Measurements from ENCODE around the gene PLRG1. TPM values are rescaled to one million over a fixed set of nuclear protein-coding genes. Genes with fewer than 3 reads are reported as not detected.

The PLRG1 gene
- polyA plus RNA-seq, 1 donor (not counting 4 experiments of a cell fraction or from before 2014, with no cell fraction given): 132 TPM

DNA sequence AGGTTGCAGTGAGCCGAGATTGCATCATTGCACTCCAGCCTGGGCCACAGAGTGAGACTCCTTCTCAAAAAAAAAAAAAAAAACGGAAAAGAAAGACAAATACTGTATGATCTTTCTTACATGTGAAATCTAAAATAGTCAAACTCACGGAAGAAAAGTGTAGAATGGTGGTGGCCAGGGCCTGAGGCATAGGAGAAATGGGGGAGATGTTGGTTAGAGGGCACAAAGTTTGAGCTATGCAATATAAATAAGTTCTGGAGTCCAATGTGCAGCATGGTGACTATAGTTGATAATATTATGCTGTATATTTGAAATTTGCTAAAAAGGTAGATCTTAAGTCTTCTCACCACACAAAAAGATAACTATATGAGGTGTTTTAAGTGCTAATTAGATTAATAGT lies 41.7 kb upstream of the PLRG1 start:
- H4K20me1 ChIP-seq (ENCODE audit: control insufficient read depth, extremely low read depth, insufficient read depth, low read length): no peaks in the 10 kb centered on the region
- H3K79me2 ChIP-seq (ENCODE audit: control insufficient read depth, insufficient read depth, low read length): no peaks in the 10 kb centered on the region
- dilution Hi-C loops (cut with MboI; ENCODE audit: extremely low pct_ligation_motif_present, low sequenced_read_pairs): no loop called here
- TF ChIP-seq EZH2 (IDR thresholded peaks at IDR 0.05; ENCODE audit: low read length): no peak
- TF ChIP-seq, protein P1, sequence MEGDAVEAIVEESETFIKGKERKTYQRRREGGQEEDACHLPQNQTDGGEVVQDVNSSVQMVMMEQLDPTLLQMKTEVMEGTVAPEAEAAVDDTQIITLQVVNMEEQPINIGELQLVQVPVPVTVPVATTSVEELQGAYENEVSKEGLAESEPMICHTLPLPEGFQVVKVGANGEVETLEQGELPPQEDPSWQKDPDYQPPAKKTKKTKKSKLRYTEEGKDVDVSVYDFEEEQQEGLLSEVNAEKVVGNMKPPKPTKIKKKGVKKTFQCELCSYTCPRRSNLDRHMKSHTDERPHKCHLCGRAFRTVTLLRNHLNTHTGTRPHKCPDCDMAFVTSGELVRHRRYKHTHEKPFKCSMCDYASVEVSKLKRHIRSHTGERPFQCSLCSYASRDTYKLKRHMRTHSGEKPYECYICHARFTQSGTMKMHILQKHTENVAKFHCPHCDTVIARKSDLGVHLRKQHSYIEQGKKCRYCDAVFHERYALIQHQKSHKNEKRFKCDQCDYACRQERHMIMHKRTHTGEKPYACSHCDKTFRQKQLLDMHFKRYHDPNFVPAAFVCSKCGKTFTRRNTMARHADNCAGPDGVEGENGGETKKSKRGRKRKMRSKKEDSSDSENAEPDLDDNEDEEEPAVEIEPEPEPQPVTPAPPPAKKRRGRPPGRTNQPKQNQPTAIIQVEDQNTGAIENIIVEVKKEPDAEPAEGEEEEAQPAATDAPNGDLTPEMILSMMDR (optimal IDR thresholded peaks at IDR 0.05 in 1 of 3, IDR thresholded peaks at IDR 0.05 in 1 of 3, conservative IDR thresholded peaks at IDR 0.05 in 1 of 3; ENCODE audit: extremely low read depth in 1 of 3, insufficient read depth in 2 of 3, low read length in 3 of 3): no peak
- FAIRE-seq (no peak), DNase-seq (ENCODE audit: low read depth, low spot score) (no peak)
- no peaks in the 10 kb centered on the region for H3K9me1 ChIP-seq (ENCODE audit: control insufficient read depth, extremely low read depth, insufficient read depth, low read length)
- H3K9ac ChIP-seq (ENCODE audit: control insufficient read depth, extremely low read depth, insufficient read depth, low read length): no peak overlapping the region
- no peak overlapping the region for H2AFZ ChIP-seq (ENCODE audit: control insufficient read depth, low read length)
- no peak overlapping the region for H3K27ac ChIP-seq (ENCODE audit: control insufficient read depth, insufficient read depth, low read length)
- no peak overlapping the region for H3K4me3 ChIP-seq (ENCODE audit: control insufficient read depth in 2 of 3, extremely low read depth in 1 of 3, insufficient read depth in 2 of 3, low read depth in 1 of 3, low read length in 3 of 3)
- no peaks in the 10 kb centered on the region for H3K36me3 ChIP-seq (ENCODE audit: control insufficient read depth in 2 of 2, extremely low read depth in 1 of 2, insufficient read depth in 2 of 2, low read length in 2 of 2)
- no peaks in the 10 kb centered on the region for H3K4me1 ChIP-seq (ENCODE audit: control insufficient read depth, extremely low read depth, insufficient read depth, low read length)
- no peaks in the 10 kb centered on the region for H3K9me3 ChIP-seq (ENCODE audit: control insufficient read depth, low read depth, low read length)
- H3K27me3 ChIP-seq (ENCODE audit: control insufficient read depth, extremely low read depth, insufficient read depth, low read length): peaks cover 3% of the 10 kb centered on the region
- H3K4me2 ChIP-seq (ENCODE audit: control insufficient read depth, extremely low read depth, insufficient read depth, low read depth, low read length): no peak overlapping the region

DNA sequence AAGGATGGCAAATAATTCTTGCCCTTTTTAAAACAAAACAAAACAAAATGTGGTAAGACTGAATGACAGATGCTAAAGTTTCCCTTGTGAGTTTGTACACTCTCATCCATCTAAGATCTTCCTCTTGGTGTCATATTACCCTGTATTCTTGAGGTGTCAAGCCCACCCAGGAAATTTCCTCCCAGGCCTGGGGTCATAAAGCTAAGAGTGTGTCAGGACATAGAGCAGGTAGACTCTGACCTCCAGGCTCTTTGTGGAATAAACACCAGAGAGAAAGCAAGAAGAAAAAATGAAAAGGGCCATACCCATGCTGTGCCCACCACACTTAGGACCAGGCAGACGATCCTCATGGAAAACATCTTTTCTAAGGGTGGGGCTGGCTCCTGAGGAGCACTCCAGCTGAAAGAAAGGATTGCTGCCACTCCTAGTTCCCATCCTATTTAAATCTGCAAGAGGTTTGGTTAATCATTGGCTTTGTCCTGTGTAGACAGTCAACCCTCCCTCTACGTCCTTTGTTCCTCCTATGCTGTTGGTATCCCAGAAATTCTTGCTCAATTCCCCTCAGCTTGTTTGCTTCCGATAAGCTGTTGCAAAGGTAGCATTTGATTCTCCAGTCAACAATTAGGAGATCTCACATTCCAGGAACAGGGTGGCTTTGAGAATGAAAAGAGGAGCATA lies 40.3 kb upstream of the PLRG1 start, which contains the start of gene FGA:
FGA (minus strand) TSS at position 414 of the 678 bp plus-strand sequence; CDS start at position 359, 55 bp downstream.
- no peak for DNase-seq (ENCODE audit: low read depth, low spot score)
- Histone ChIP-seq H3K4me3 (ENCODE audit: control insufficient read depth in 2 of 3, extremely low read depth in 1 of 3, insufficient read depth in 2 of 3, low read depth in 1 of 3, low read length in 3 of 3) (no peak within 1 kb of the TSS), H3K36me3 (ENCODE audit: control insufficient read depth in 2 of 2, extremely low read depth in 1 of 2, insufficient read depth in 2 of 2, low read length in 2 of 2) (no peaks in the 10 kb centered on the region), H2AFZ (ENCODE audit: control insufficient read depth, low read length) (no peak within 1 kb of the TSS), H3K9me1 (ENCODE audit: control insufficient read depth, extremely low read depth, insufficient read depth, low read length) (no peaks in the 10 kb centered on the region), H3K4me2 (ENCODE audit: control insufficient read depth, extremely low read depth, insufficient read depth, low read depth, low read length) (no peak within 1 kb of the TSS), H3K4me1 (ENCODE audit: control insufficient read depth, extremely low read depth, insufficient read depth, low read length) (no peaks in the 10 kb centered on the region), H3K27ac (ENCODE audit: control insufficient read depth, insufficient read depth, low read length) (no peak within 1 kb of the TSS), H3K27me3 (ENCODE audit: control insufficient read depth, extremely low read depth, insufficient read depth, low read length) (peaks cover 3% of the 10 kb centered on the region), H3K9ac (ENCODE audit: control insufficient read depth, extremely low read depth, insufficient read depth, low read length) (no peak within 1 kb of the TSS), H3K79me2 (ENCODE audit: control insufficient read depth, insufficient read depth, low read length) (no peaks in the 10 kb centered on the region), H3K9me3 (ENCODE audit: control insufficient read depth, low read depth, low read length) (no peaks in the 10 kb centered on the region), H4K20me1 (ENCODE audit: control insufficient read depth, extremely low read depth, insufficient read depth, low read length) (no peaks in the 10 kb centered on the region)
- TF ChIP-seq, protein P1 (optimal IDR thresholded peaks at IDR 0.05 in 1 of 3, IDR thresholded peaks at IDR 0.05 in 1 of 3, conservative IDR thresholded peaks at IDR 0.05 in 1 of 3; ENCODE audit: extremely low read depth in 1 of 3, insufficient read depth in 2 of 3, low read length in 3 of 3): no peak
- TF ChIP-seq EZH2 (IDR thresholded peaks at IDR 0.05; ENCODE audit: low read length): no peak
- dilution Hi-C loops (cut with MboI; ENCODE audit: extremely low pct_ligation_motif_present, low sequenced_read_pairs): no loop called here
- no peak for FAIRE-seq
